Heart left ventricle (tissue), 13 donors: ENCODE data around the gene PEPD.

Source experiments
- CTCF ChIP-seq, 12 donors: fragments of 200-600 bp; sonication (generic) in 4 of 12; IDR thresholded peaks; one replicate each; pipeline versions ENCODE4 v1.5.0 to v1.8.0; 2018 to 2022; ENCODE audit warnings: antibody characterized with exemption in 12 of 12, mild to moderate bottlenecking in 5 of 12
- POLR2A ChIP-seq, 2 donors: fragments of 450-650 bp; IDR thresholded peaks; one replicate each; pipeline ENCODE4 v1.6.1; 2017; ENCODE audit warnings: antibody characterized with exemption in 2 of 2, mild to moderate bottlenecking in 2 of 2, moderate library complexity in 2 of 2
- donor health status: ischemic (EF 13 %, LVEDD 7.1; RV severe dilation, severe dysfunction).
- donor health status: DM: no; HTN: yes; CAD: no.
- donor health status: DM: no; HTN: no; CAD: no.
- donor health status: ischemic (EF 25% LVEDD 6.9; RV normal size, moderate dysfunction).
- donor health status: ischemic (EF 25% LVEDD 5.7; RV mildly dilated, moderate dysfunction).
- donor health status: ischemic (EF 35%, LVEDD 5.7; RV mildly dilated, moderate dysfunction).
- donor health status: nonischemic (EF 11% LVEDD 7.7; RV severe dilation, severe dysfunction).
- donor health status: DM: yes; HTN: yes; CAD: no.
- donor health status: PGD.
- donor health status: ischemic (EF 29% LVEDD 5.4; RV normal size, mild dysfunction).
- donor health status: nonischemic (EF 23%, LVEDD 6.1; RV moderate dilation, normal function).

GRCh38 chr19:33508009-33508408, 13.6 kb downstream of the PEPD start:
- TF ChIP-seq CTCF (IDR thresholded peaks at IDR 0.05) (no peak), POLR2A (IDR thresholded peaks at IDR 0.05) (no peak)
